H9 (cell line): Measurements from ENCODE around the gene CCDC172. TPM values are rescaled to one million over a fixed set of nuclear protein-coding genes. Genes with fewer than 3 reads are reported as not detected.

Experiments used
- DNase-seq: peaks from one replicate; pipeline ENCODE4 v3.0.0-alpha.2; 2017
- H2AFZ ChIP-seq: one replicate; pipeline ENCODE4 v1.6.1; 2013; ENCODE audit warnings: mild to moderate bottlenecking, low read length, control low read depth, moderate library complexity
- H2AK5ac ChIP-seq: 2 replicates; pipeline ENCODE4 v1.6.1; 2013; ENCODE audit warnings: low read length, control low read depth, mixed read lengths; ENCODE audit not compliant: insufficient read length
- H2BK120ac ChIP-seq: one replicate; pipeline ENCODE4 v1.6.1; 2013; ENCODE audit warnings: low read depth, mild to moderate bottlenecking, low read length, control low read depth, inconsistent platforms; ENCODE audit not compliant: poor library complexity, severe bottlenecking
- H2BK12ac ChIP-seq: 2 replicates; pipeline ENCODE4 v1.6.1; 2013; ENCODE audit warnings: low read length, control low read depth, mixed read lengths, low read depth; ENCODE audit not compliant: insufficient read length
- H2BK15ac ChIP-seq: 2 replicates; pipeline ENCODE4 v1.6.1; 2013; ENCODE audit warnings: low read depth, low read length, control low read depth
- H2BK20ac ChIP-seq: one replicate; pipeline ENCODE4 v1.6.1; 2013; ENCODE audit warnings: low read depth, mild to moderate bottlenecking, low read length, control low read depth, inconsistent platforms; ENCODE audit not compliant: poor library complexity, severe bottlenecking
- H2BK5ac ChIP-seq: 2 replicates; pipeline ENCODE4 v1.6.1; 2013; ENCODE audit warnings: low read length, control low read depth, mixed read lengths; ENCODE audit not compliant: insufficient read length
- H3K14ac ChIP-seq: 2 replicates; pipeline ENCODE4 v1.6.1; 2013; ENCODE audit warnings: low read length, control low read depth; ENCODE audit not compliant: insufficient read depth
- H3K18ac ChIP-seq: 2 replicates; pipeline ENCODE4 v1.6.1; 2013; ENCODE audit warnings: low read depth, mild to moderate bottlenecking, mixed read lengths, low read length, control low read depth; ENCODE audit not compliant: insufficient read length
- H3K23ac ChIP-seq: 2 replicates; pipeline ENCODE4 v1.6.1; 2013; ENCODE audit warnings: low read length, control low read depth, mixed read lengths, low read depth; ENCODE audit not compliant: insufficient read length
- H3K23me2 ChIP-seq: 2 replicates; pipeline ENCODE4 v1.6.1; 2013; ENCODE audit warnings: low read depth, mild to moderate bottlenecking, mixed read lengths, low read length, control low read depth; ENCODE audit not compliant: insufficient read length, poor library complexity, severe bottlenecking
- H3K27ac ChIP-seq: 2 replicates; pipeline ENCODE4 v1.5.1; 2013; ENCODE audit warnings: low read length, control low read depth, mixed read lengths, low read depth; ENCODE audit not compliant: insufficient read length
- H3K27me3 ChIP-seq: 2 replicates; pipeline ENCODE4 v1.6.1; 2013; ENCODE audit warnings: low read length, control low read depth, inconsistent platforms; ENCODE audit not compliant: insufficient read depth
- H3K4ac ChIP-seq: 2 replicates; pipeline ENCODE4 v1.6.1; 2013; ENCODE audit warnings: low read depth, mild to moderate bottlenecking, control low read depth, inconsistent platforms, low read length, moderate library complexity
- H3K4me1 ChIP-seq: 2 replicates; pipeline ENCODE4 v1.6.1; 2013; ENCODE audit warnings: low read length, control low read depth, inconsistent platforms; ENCODE audit not compliant: insufficient read depth
- H3K4me2 ChIP-seq: 2 replicates; pipeline ENCODE4 v1.6.1; 2013; ENCODE audit warnings: low read length, control low read depth, mixed read lengths; ENCODE audit not compliant: insufficient read length, insufficient read depth
- H3K56ac ChIP-seq: 2 replicates; pipeline ENCODE4 v1.6.1; 2013; ENCODE audit warnings: low read depth, mild to moderate bottlenecking, mixed read lengths, low read length, control low read depth; ENCODE audit not compliant: insufficient read length
- H3K79me1 ChIP-seq: 2 replicates; pipeline ENCODE4 v1.6.1; 2013; ENCODE audit warnings: low read depth, mild to moderate bottlenecking, moderate library complexity, low read length, control low read depth, inconsistent platforms; ENCODE audit not compliant: insufficient read depth, poor library complexity, severe bottlenecking
- H3K79me2 ChIP-seq: 2 replicates; pipeline ENCODE4 v1.6.1; 2013; ENCODE audit warnings: low read length, control low read depth, inconsistent platforms; ENCODE audit not compliant: insufficient read depth
- H3K9ac ChIP-seq: 2 replicates; pipeline ENCODE4 v1.6.1; 2013; ENCODE audit warnings: low read length, control low read depth, mixed read lengths; ENCODE audit not compliant: insufficient read length; ENCODE audit errors: extremely low read depth
- H3K9me3 ChIP-seq: one replicate; pipeline ENCODE4 v1.6.1; 2013; ENCODE audit warnings: low read depth, low read length, inconsistent platforms; ENCODE audit not compliant: control insufficient read depth
- H3T11ph ChIP-seq: one replicate; pipeline ENCODE4 v1.6.1; 2013; ENCODE audit warnings: mild to moderate bottlenecking, low read length, control low read depth, inconsistent platforms
- H4K20me1 ChIP-seq: one replicate; pipeline ENCODE4 v1.6.1; 2013; ENCODE audit not compliant: control insufficient read depth, insufficient read length, insufficient read depth
- H4K5ac ChIP-seq: 2 replicates; pipeline ENCODE4 v1.6.1; 2013; ENCODE audit warnings: low read depth, mild to moderate bottlenecking, mixed read lengths, low read length, control low read depth; ENCODE audit not compliant: insufficient read length
- H4K8ac ChIP-seq: replicated peaks from 2 replicates; pipeline ENCODE4 v1.6.1; 2013; ENCODE audit warnings: low read length, control low read depth, mixed read lengths, low read depth; ENCODE audit not compliant: insufficient read length
- H4K91ac ChIP-seq: 2 replicates; pipeline ENCODE4 v1.6.1; 2013; ENCODE audit warnings: low read depth, mild to moderate bottlenecking, moderate library complexity, mixed read lengths, low read length, control low read depth; ENCODE audit not compliant: insufficient read length
- H3K27ac Mint-ChIP-seq, 3 experiments: 2 replicates in 2 of 3; 3 replicates in 1 of 3; pipeline ENCODE4 v1.8.0; 2020 to 2021; ENCODE audit warnings: mixed read lengths in 3 of 3, mild to moderate bottlenecking in 1 of 3, moderate library complexity in 1 of 3
- H3K27me3 Mint-ChIP-seq: 2 replicates; pipeline ENCODE4 v1.8.0; 2021; ENCODE audit warnings: low read depth, mild to moderate bottlenecking, moderate library complexity, mixed read lengths
- H3K36me3 Mint-ChIP-seq, 3 experiments: 2 replicates in 2 of 3; 3 replicates in 1 of 3; pipeline ENCODE4 v1.8.0; 2020 to 2021; ENCODE audit warnings: low read depth in 3 of 3, mixed read lengths in 3 of 3; ENCODE audit not compliant: insufficient read depth in 1 of 3
- H3K4me1 Mint-ChIP-seq, 2 experiments: 2 replicates each; pipeline ENCODE4 v1.8.0; 2020; ENCODE audit warnings: mixed read lengths in 2 of 2
- H3K4me3 Mint-ChIP-seq, 2 experiments: 2 replicates in 1 of 2; 3 replicates in 1 of 2; pipeline ENCODE4 v1.8.0; 2020 to 2021; ENCODE audit warnings: mild to moderate bottlenecking in 2 of 2, mixed read lengths in 2 of 2, moderate library complexity in 1 of 2
- H3K9me3 Mint-ChIP-seq, 2 experiments: 2 replicates in 1 of 2; 3 replicates in 1 of 2; pipeline ENCODE4 v1.8.0; 2020; ENCODE audit warnings: mild to moderate bottlenecking in 2 of 2, mixed read lengths in 2 of 2, moderate library complexity in 1 of 2
- CTCF ChIP-seq: fragments of 200-600 bp; sonication (generic); conservative IDR thresholded peaks from 3 replicates; pipeline ENCODE4 v1.8.0; 2021; ENCODE audit warnings: antibody characterized with exemption, mild to moderate bottlenecking
- WGBS: extraction: QIAGEN DNeasy Blood & Tissue Kit; methylation state at CpG from one replicate; pipeline ENCODE4 v1.1.7; 2013; ENCODE audit warnings: missing lambda C conversion rate, low lambda C conversion rate, mixed read lengths; ENCODE audit not compliant: insufficient read length; ENCODE audit errors: extremely low coverage; 5-methylcytosine and 5-hydroxymethylcytosine counted together
- total RNA-seq: library from RNA; stranded (reverse); gene quantifications from 2 replicates; pipeline ENCODE4 v1.2.1, GENCODE V29; 2021

Gene CCDC172
- total RNA-seq, 1 experiment from 2014 or later = 1.3 TPM

GRCh38 chr10:116311016-116311415, 13.2 kb upstream of the CCDC172 start:
- Histone ChIP-seq H2BK5ac (no peak overlapping the region), H4K91ac (no peak overlapping the region), H3T11ph (no peak overlapping the region), H3K4me1 (no peaks in the 10 kb centered on the region), H2BK12ac (no peak overlapping the region), H3K27me3 (no peaks in the 10 kb centered on the region), H3K27ac (no peak overlapping the region), H4K20me1 (no peaks in the 10 kb centered on the region), H3K18ac (no peak overlapping the region), H3K14ac (no peak overlapping the region), H3K79me1 (no peaks in the 10 kb centered on the region), H3K23me2 (no peaks in the 10 kb centered on the region), H4K5ac (no peak overlapping the region), H3K79me2 (no peaks in the 10 kb centered on the region; the same call in 1 of the 2 replicates), H2BK20ac (no peak overlapping the region), H2AFZ (no peak overlapping the region), H3K56ac (no peak overlapping the region), H3K4ac (no peak overlapping the region), H3K9me3 (no peaks in the 10 kb centered on the region), H2BK15ac (no peak overlapping the region), H3K4me2 (no peak overlapping the region), H4K8ac (no peak overlapping the region), H3K23ac (no peak overlapping the region), H3K9ac (no peak overlapping the region), H2BK120ac (no peak overlapping the region), H2AK5ac (no peak overlapping the region)
- TF ChIP-seq CTCF = no peak
- H3K4me3 Mint-ChIP-seq = no peak overlapping the region
- H3K9me3 Mint-ChIP-seq = no peaks in the 10 kb centered on the region
- no peak for DNase-seq
- H3K27me3 Mint-ChIP-seq = no peaks in the 10 kb centered on the region
- peaks cover 4 to 7% of the 10 kb centered on the region in 2 experiments for H3K4me1 Mint-ChIP-seq
- no peak overlapping the region for H3K27ac Mint-ChIP-seq
- WGBS = no CpG with 5 or more reads among the region's 5 CpGs
- H3K36me3 Mint-ChIP-seq = no peaks in the 10 kb centered on the region
